Neural progenitor cell (in vitro differentiated cells): Measurements from ENCODE around the gene ASXL3. TPM values are rescaled to one million over a fixed set of nuclear protein-coding genes. Genes with fewer than 3 reads are reported as not detected.

Experiments
- DNase-seq: peaks from one replicate; pipeline ENCODE4 v3.0.0-alpha.2; 2016; ENCODE audit warnings: low spot score
- H2AFZ ChIP-seq: fragments of 200-600 bp; sonication (generic); replicated peaks from 2 replicates; pipeline ENCODE4 v1.6.1; 2016; ENCODE audit warnings: antibody characterized with exemption
- H3F3A ChIP-seq: fragments of 200-600 bp; sonication (generic); 2 replicates; pipeline ENCODE4 v1.6.1; 2016; ENCODE audit warnings: antibody characterized with exemption, low read depth
- H3K27ac ChIP-seq: fragments of 200-600 bp; sonication (generic); 2 replicates; pipeline ENCODE4 v1.5.1; 2016; ENCODE audit warnings: mild to moderate bottlenecking
- H3K27me3 ChIP-seq: fragments of 200-600 bp; sonication (generic); 2 replicates; pipeline ENCODE4 v1.6.1; 2016; ENCODE audit warnings: mild to moderate bottlenecking, moderate library complexity
- H3K36me3 ChIP-seq: fragments of 200-600 bp; sonication (generic); 2 replicates; pipeline ENCODE4 v1.5.1; 2016
- H3K4me1 ChIP-seq: fragments of 200-600 bp; sonication (generic); 2 replicates; pipeline ENCODE4 v1.6.1; 2016; ENCODE audit warnings: mixed run types
- H3K4me2 ChIP-seq: fragments of 200-600 bp; sonication (generic); 2 replicates; pipeline ENCODE4 v1.6.1; 2016
- H3K4me3 ChIP-seq: fragments of 200-600 bp; sonication (generic); 2 replicates; pipeline ENCODE4 v1.5.1; 2016
- H3K79me2 ChIP-seq: fragments of 200-600 bp; sonication (generic); 2 replicates; pipeline ENCODE4 v1.6.1; 2016; ENCODE audit warnings: low read depth
- H3K9ac ChIP-seq: fragments of 200-600 bp; sonication (generic); 2 replicates; pipeline ENCODE4 v1.6.1; 2016
- H3K9me3 ChIP-seq: fragments of 200-600 bp; sonication (generic); 2 replicates; pipeline ENCODE4 v1.5.1; 2016; ENCODE audit warnings: low read depth
- H4K20me1 ChIP-seq: fragments of 200-600 bp; sonication (generic); 2 replicates; pipeline ENCODE4 v1.6.1; 2016; ENCODE audit warnings: low read depth
- H3K27ac Mint-ChIP-seq: 3 replicates; pipeline ENCODE4 v1.8.0; 2021; ENCODE audit warnings: mixed read lengths
- H3K27me3 Mint-ChIP-seq: 2 replicates; pipeline ENCODE4 v1.8.0; 2022; ENCODE audit warnings: low read depth, mild to moderate bottlenecking, inconsistent platforms, moderate library complexity, mixed read lengths; ENCODE audit not compliant: insufficient read depth
- H3K36me3 Mint-ChIP-seq: 3 replicates; pipeline ENCODE4 v1.8.0; 2021; ENCODE audit warnings: mixed read lengths
- H3K4me1 Mint-ChIP-seq: 3 replicates; pipeline ENCODE4 v1.8.0; 2021; ENCODE audit warnings: mixed read lengths
- H3K4me3 Mint-ChIP-seq: 3 replicates; pipeline ENCODE4 v1.8.0; 2021; ENCODE audit warnings: mild to moderate bottlenecking, moderate library complexity, mixed read lengths
- H3K9me3 Mint-ChIP-seq: 3 replicates; pipeline ENCODE4 v1.8.0; 2020; ENCODE audit warnings: mixed read lengths
- CTCF ChIP-seq: fragments of 200-600 bp; sonication (generic); IDR thresholded peaks from 2 replicates; pipeline ENCODE4 v1.5.1; 2017; ENCODE audit warnings: antibody characterized with exemption, mild to moderate bottlenecking
- EZH2 ChIP-seq: fragments of 200-600 bp; sonication (generic); IDR thresholded peaks from 2 replicates; pipeline ENCODE4 v1.6.1; 2017; ENCODE audit warnings: antibody characterized with exemption, mild to moderate bottlenecking, moderate library complexity
- EZH2phosphoT487 ChIP-seq: fragments of 200-600 bp; sonication (generic); IDR thresholded peaks from 2 replicates; pipeline ENCODE4 v1.6.1; 2017; ENCODE audit warnings: antibody characterized with exemption
- total RNA-seq: library from RNA; depleted of rRNA; stranded (reverse); fragments of >200 nt; gene quantifications from 2 replicates; pipeline ENCODE4 v1.2.3, GENCODE V29; 2015; ENCODE audit warnings: low replicate concordance

The ASXL3 gene
- total RNA-seq, 1 donor from 2014 or later = 5.1 TPM

- Histone ChIP-seq H3K4me2 (no peak overlapping the region), H3K27ac (no peak overlapping the region), H3K4me1 (peaks cover 26% of the 10 kb centered on the region), H2AFZ (no peak overlapping the region), H4K20me1 (no peaks in the 10 kb centered on the region), H3K27me3 (no peaks in the 10 kb centered on the region), H3K9ac (no peak overlapping the region), H3F3A (peaks cover 7% of the 10 kb centered on the region), H3K79me2 (no peaks in the 10 kb centered on the region), H3K4me3 (no peak overlapping the region), H3K36me3 (no peaks in the 10 kb centered on the region), H3K9me3 (no peaks in the 10 kb centered on the region)
- no peak for DNase-seq
- Mint-ChIP-seq H3K27me3 (no peaks in the 10 kb centered on the region), H3K27ac (no peak overlapping the region), H3K36me3 (peaks cover 32% of the 10 kb centered on the region), H3K4me3 (no peak overlapping the region), H3K4me1 (peaks cover 4% of the 10 kb centered on the region), H3K9me3 (no peaks in the 10 kb centered on the region)
- no peak for TF ChIP-seq EZH2phosphoT487
- no peak for TF ChIP-seq EZH2
- TF ChIP-seq CTCF = no peak
These were observed 33.6 kb downstream of the ASXL3 start for GRCh38 chr18:33611525-33612135.

GRCh38 chr18:33612632-33613031 lies 34.6 kb downstream of the ASXL3 start:
- Histone ChIP-seq H3K9me3 (no peaks in the 10 kb centered on the region), H2AFZ (no peak overlapping the region), H3F3A (no peaks in the 10 kb centered on the region), H3K4me3 (no peak overlapping the region), H3K27ac (no peak overlapping the region), H3K36me3 (no peaks in the 10 kb centered on the region), H4K20me1 (no peaks in the 10 kb centered on the region), H3K79me2 (no peaks in the 10 kb centered on the region), H3K4me2 (no peak overlapping the region), H3K4me1 (peaks cover 17% of the 10 kb centered on the region), H3K27me3 (no peaks in the 10 kb centered on the region), H3K9ac (no peak overlapping the region)
- DNase-seq = no peak
- TF ChIP-seq CTCF (no peak), EZH2 (no peak), EZH2phosphoT487 (no peak)
- no peak overlapping the region for H3K27ac Mint-ChIP-seq
- peaks cover 31% of the 10 kb centered on the region for H3K36me3 Mint-ChIP-seq
- no peaks in the 10 kb centered on the region for H3K9me3 Mint-ChIP-seq
- H3K4me3 Mint-ChIP-seq = no peak overlapping the region
- no peaks in the 10 kb centered on the region for H3K27me3 Mint-ChIP-seq
- no peaks in the 10 kb centered on the region for H3K4me1 Mint-ChIP-seq

GRCh38 chr18:33616556-33616955 lies 38.5 kb downstream of the ASXL3 start:
- H3K4me2 ChIP-seq = no peak overlapping the region
- no peak for TF ChIP-seq EZH2phosphoT487
- no peak for TF ChIP-seq EZH2
- TF ChIP-seq CTCF = no peak
- no peaks in the 10 kb centered on the region for H3K27me3 ChIP-seq
- no peak overlapping the region for H3K4me3 Mint-ChIP-seq
- H3F3A ChIP-seq = no peaks in the 10 kb centered on the region
- no peaks in the 10 kb centered on the region for H3K27me3 Mint-ChIP-seq
- H3K9me3 Mint-ChIP-seq = peaks cover 2% of the 10 kb centered on the region
- H3K36me3 Mint-ChIP-seq = peaks cover 19% of the 10 kb centered on the region
- H3K4me1 Mint-ChIP-seq = no peaks in the 10 kb centered on the region
- H4K20me1 ChIP-seq = no peaks in the 10 kb centered on the region
- DNase-seq = no peak
- no peak overlapping the region for H3K27ac ChIP-seq
- H3K79me2 ChIP-seq = no peaks in the 10 kb centered on the region
- H3K4me3 ChIP-seq = no peak overlapping the region
- no peak overlapping the region for H2AFZ ChIP-seq
- no peak overlapping the region for H3K9ac ChIP-seq
- no peaks in the 10 kb centered on the region for H3K9me3 ChIP-seq
- no peaks in the 10 kb centered on the region for H3K4me1 ChIP-seq
- no peaks in the 10 kb centered on the region for H3K36me3 ChIP-seq
- no peak overlapping the region for H3K27ac Mint-ChIP-seq
